DND-41 (cell line): ENCODE results near the gene CD300C.

ENCODE experiments used
- CTCF ChIP-seq: IDR thresholded peaks from 2 replicates; pipeline ENCODE4 v1.5.1; 2012; ENCODE audit warnings: borderline replicate concordance, low read length, moderate library complexity, mild to moderate bottlenecking; ENCODE audit not compliant: poor library complexity, severe bottlenecking; ENCODE audit errors: extremely low read depth
- EZH2 ChIP-seq: IDR thresholded peaks from 3 replicates; pipeline ENCODE4 v1.6.1; 2012; ENCODE audit warnings: borderline replicate concordance, low read depth, mild to moderate bottlenecking, moderate library complexity, low read length, inconsistent platforms; ENCODE audit not compliant: severe bottlenecking

- TF ChIP-seq CTCF = no peak
- no peak for TF ChIP-seq EZH2
Observed at GRCh38 chr17:74584292-74585060, 38.6 kb upstream of the CD300C start.
